Transverse colon (tissue), 4 donors: ENCODE data around the gene EXD2. TPM values are rescaled to one million over a fixed set of nuclear protein-coding genes. Genes with fewer than 3 reads are reported as not detected.
A peak's percentile ranks its signal among the peaks of the same experiment; 100 is the strongest.

Source experiments
- DNase-seq: peaks from one replicate; pipeline ENCODE4 v3.0.0-alpha.2; 2019
- H3K27ac ChIP-seq, 4 donors: fragments of 200-600 bp; sonication (generic); 2 replicates each; pipeline ENCODE4 v1.5.1; 2016 to 2018; ENCODE audit warnings: inconsistent platforms in 4 of 4
- H3K27me3 ChIP-seq: fragments of 200-600 bp; sonication (generic); 2 replicates; pipeline ENCODE4 v1.5.1; 2017; ENCODE audit warnings: inconsistent platforms
- H3K36me3 ChIP-seq, 4 donors: fragments of 200-600 bp; sonication (generic); 2 replicates each; pipeline ENCODE4 v1.5.1; 2017 to 2019; ENCODE audit warnings: inconsistent platforms in 4 of 4
- H3K4me1 ChIP-seq, 4 donors: fragments of 200-600 bp; sonication (generic); 2 replicates each; pipeline ENCODE4 v1.5.1; 2017 to 2020; ENCODE audit warnings: inconsistent platforms in 4 of 4
- H3K4me3 ChIP-seq, 4 donors: fragments of 200-600 bp; sonication (generic); 1 replicate in 1 of 4; 2 replicates in 3 of 4; pipeline versions ENCODE4 v1.5.1 to v1.6.1; 2017 to 2019; ENCODE audit warnings: inconsistent platforms in 4 of 4
- H3K9me3 ChIP-seq, 2 donors: fragments of 200-600 bp; sonication (generic); 2 replicates each; pipeline ENCODE4 v1.5.1; 2017 to 2019; ENCODE audit warnings: inconsistent platforms in 2 of 2
- EP300 ChIP-seq: sonication (generic); formaldehyde crosslinking; IDR thresholded peaks from one replicate; pipeline ENCODE4 v1.6.1; 2017; ENCODE audit warnings: antibody characterized with exemption, low read depth
- POLR2A ChIP-seq: fragments of 450-650 bp; IDR thresholded peaks from one replicate; pipeline ENCODE4 v1.6.1; 2016; ENCODE audit warnings: antibody characterized with exemption, mild to moderate bottlenecking, moderate library complexity
- POLR2AphosphoS5 ChIP-seq, 3 donors: sonication (generic); formaldehyde crosslinking; IDR thresholded peaks; one replicate each; pipeline ENCODE4 v1.6.1; 2016; ENCODE audit warnings: antibody characterized with exemption in 3 of 3
- WGBS, 2 donors: methylation state at CpG; one replicate each; pipeline ENCODE4 v1.1.5; 2018; ENCODE audit warnings: low coverage in 1 of 2; 5-methylcytosine and 5-hydroxymethylcytosine counted together
- in situ Hi-C, 4 donors: fragments of 200-750 bp; cut with MboI; loops; one replicate each; pipeline versions ENCODE4 v1.15.0 to v1.15.1; 2017; ENCODE audit warnings: low sequenced_read_pairs in 3 of 4, low pct_ligation_motif_present in 1 of 4, low pct_unique_long_range_greater_than_20kb in 1 of 4
- intact Hi-C: fragments of 100-400 bp; cut with DNase I; formaldehyde crosslinking; loops from one replicate; pipeline ENCODE4 v1.15.1; 2023; ENCODE audit warnings: low total_unique reads
- total RNA-seq, 4 donors: library from RNA; depleted of rRNA; stranded (reverse); fragments of >200 nt; gene quantifications; one replicate each; pipeline ENCODE4 v1.1.0, GENCODE V29; 2016
- TF ChIP-seq, protein P1 (sequence below), 5 experiments: fragments of 200-600 bp in 3 of 5; fragments of 450-650 bp in 2 of 5; sonication (generic) in 3 of 5; IDR thresholded peaks; 1 replicate in 2 of 5; 2 replicates in 3 of 5; pipeline ENCODE4 v1.5.1; 2016 to 2017; ENCODE audit warnings: antibody characterized with exemption in 5 of 5, inconsistent platforms in 3 of 5, mild to moderate bottlenecking in 2 of 5, moderate library complexity in 1 of 5

The EXD2 gene
- total RNA-seq, 4 donors from 2014 or later: 16.5 to 33.8 (median 22.8) TPM

DNA sequence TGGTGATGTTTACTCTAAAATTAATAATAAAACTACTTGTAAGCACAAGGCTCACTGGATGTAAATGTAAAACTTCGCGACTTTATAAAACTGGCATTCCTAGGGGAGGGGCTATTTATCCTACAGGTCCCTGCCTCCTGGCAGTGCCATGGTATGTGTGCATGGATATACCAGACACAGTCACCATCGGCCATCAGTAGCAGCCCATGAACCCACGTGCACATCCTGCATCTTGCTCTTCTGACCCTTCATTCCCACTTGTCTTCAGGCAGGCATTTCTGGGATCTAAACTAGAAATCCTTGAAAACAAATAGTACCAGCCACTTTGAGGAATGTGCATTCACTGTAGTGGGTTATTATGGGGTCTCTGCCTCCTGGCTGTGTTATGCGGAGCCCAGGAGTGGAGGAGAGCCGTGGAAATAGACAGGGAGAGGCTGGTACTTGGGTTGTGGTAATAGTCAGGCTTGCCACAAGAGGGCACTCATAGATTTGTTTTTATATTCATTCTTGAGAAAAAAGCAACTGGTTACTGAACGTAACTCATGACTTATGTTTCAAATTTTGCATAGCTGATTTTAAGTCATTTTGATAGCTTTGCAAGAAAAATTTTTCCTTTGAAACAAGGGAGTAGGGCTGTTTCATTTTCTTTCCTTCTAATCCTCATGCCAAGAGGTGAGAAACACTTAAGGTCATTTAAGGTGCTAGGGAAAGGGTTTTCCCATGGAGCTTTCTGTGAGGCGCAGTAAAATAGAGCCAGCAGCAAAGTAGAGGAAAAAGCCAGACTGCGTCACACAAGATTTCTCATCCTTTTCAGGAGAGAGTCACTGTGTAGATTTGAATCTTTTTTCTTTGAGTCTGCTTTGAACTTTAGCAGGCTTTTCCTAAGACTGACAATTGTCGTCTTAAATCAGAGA is 51.3 kb downstream of the EXD2 start:
- in situ Hi-C loops (loop anchor here in 2 of 4 donors (25.0 kb wide), 1 partner anchor 220 kb away; no protein-coding TSS in a partner anchor), intact Hi-C loops (no loop called here)
- Histone ChIP-seq H3K4me3 (no peak overlapping the region), H3K27ac (peak overlapping the region in 2 of 4 donors; percentile 36 to 46), H3K9me3 (no peaks in the 10 kb centered on the region), H3K4me1 (peaks cover 0 to 17% (median 4%) of the 10 kb centered on the region in 4 donors), H3K27me3 (no peaks in the 10 kb centered on the region), H3K36me3 (peaks cover 0 to 13% (median 5%) of the 10 kb centered on the region in 4 donors)
- TF ChIP-seq POLR2A: no peak
- TF ChIP-seq, protein P1, sequence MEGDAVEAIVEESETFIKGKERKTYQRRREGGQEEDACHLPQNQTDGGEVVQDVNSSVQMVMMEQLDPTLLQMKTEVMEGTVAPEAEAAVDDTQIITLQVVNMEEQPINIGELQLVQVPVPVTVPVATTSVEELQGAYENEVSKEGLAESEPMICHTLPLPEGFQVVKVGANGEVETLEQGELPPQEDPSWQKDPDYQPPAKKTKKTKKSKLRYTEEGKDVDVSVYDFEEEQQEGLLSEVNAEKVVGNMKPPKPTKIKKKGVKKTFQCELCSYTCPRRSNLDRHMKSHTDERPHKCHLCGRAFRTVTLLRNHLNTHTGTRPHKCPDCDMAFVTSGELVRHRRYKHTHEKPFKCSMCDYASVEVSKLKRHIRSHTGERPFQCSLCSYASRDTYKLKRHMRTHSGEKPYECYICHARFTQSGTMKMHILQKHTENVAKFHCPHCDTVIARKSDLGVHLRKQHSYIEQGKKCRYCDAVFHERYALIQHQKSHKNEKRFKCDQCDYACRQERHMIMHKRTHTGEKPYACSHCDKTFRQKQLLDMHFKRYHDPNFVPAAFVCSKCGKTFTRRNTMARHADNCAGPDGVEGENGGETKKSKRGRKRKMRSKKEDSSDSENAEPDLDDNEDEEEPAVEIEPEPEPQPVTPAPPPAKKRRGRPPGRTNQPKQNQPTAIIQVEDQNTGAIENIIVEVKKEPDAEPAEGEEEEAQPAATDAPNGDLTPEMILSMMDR (IDR thresholded peaks at IDR 0.05): peak; percentile 70 to 88 (median 78)
- peak; percentile 50 for DNase-seq
- WGBS, 2 donors: 48 to 59% methylated on average over 10 of the region's 10 CpGs

DNA sequence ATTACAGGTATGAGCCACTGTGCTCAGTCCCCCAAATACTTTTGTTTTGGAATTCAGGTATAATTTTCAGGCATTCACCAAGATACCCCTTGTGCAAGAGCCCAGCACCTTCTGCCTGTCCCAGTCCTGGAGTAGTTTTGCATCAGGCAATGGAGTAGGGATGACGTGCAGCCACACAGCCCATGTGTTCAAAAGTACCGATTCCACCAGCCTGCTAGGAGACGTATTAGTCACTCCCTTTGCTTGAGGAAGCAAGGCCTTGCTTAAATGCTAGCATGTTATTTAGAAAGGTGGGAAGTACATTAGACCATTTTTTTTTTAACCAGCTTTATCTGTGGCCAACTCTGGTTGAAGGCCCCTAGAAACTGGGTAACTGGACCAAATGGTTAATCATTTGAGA is 53.6 kb downstream of the EXD2 start:
- no peak overlapping the region for H3K27ac ChIP-seq
- no peak for DNase-seq
- 88% methylated on average over 3 of the region's 3 CpGs for WGBS, 2 donors
- no peaks in the 10 kb centered on the region for H3K9me3 ChIP-seq
- H3K27me3 ChIP-seq: no peaks in the 10 kb centered on the region
- H3K4me3 ChIP-seq: no peak overlapping the region
- intact Hi-C loops: no loop called here
- peaks cover 0 to 17% (median 4%) of the 10 kb centered on the region in 4 donors for H3K4me1 ChIP-seq
- in situ Hi-C loops: loop anchor here in 2 of 4 donors (25.0 kb wide), 1 partner anchor 217 kb away; no protein-coding TSS in a partner anchor
- TF ChIP-seq POLR2A (no peak), POLR2AphosphoS5 (IDR thresholded peaks at IDR 0.05) (no peak), EP300 (no peak)
- peaks cover 0 to 4% (median 0%) of the 10 kb centered on the region in 4 donors for H3K36me3 ChIP-seq

DNA sequence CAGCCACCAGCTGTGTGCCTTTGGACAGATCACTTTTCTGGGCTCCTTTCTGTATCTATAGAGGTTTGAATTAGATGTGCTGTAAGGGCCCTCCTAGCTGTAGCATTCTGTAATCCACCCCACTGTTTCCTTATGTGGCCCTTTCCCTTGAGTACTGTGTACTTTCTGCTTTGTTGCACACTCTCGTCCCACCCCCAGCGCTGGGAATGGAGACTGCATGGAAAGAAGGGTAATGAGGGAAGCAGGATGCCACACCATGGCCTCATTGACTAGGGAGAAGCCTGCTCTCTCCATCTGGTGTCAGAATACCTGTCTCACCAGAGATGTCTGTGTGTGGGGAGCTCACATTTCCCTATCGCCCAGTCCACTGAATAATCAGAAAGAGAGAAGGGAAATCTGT is 55.0 kb downstream of the EXD2 start:
- TF ChIP-seq POLR2AphosphoS5 (IDR thresholded peaks at IDR 0.05): no peak
- no peak for TF ChIP-seq EP300
- TF ChIP-seq, protein P1 (IDR thresholded peaks at IDR 0.05): no peak
- TF ChIP-seq POLR2A: no peak
- Histone ChIP-seq H3K27ac (no peak overlapping the region), H3K9me3 (no peaks in the 10 kb centered on the region), H3K4me1 (peaks cover 0 to 15% (median 4%) of the 10 kb centered on the region in 4 donors), H3K36me3 (no peaks in the 10 kb centered on the region), H3K27me3 (no peaks in the 10 kb centered on the region), H3K4me3 (no peak overlapping the region)
- WGBS, 2 donors: 91 to 92% methylated on average over 3 of the region's 3 CpGs
- in situ Hi-C loops: loop anchor here in 2 of 4 donors (25.0 kb wide), 1 partner anchor 216 kb away; no protein-coding TSS in a partner anchor
- DNase-seq: no peak
- intact Hi-C loops: no loop called here

DNA sequence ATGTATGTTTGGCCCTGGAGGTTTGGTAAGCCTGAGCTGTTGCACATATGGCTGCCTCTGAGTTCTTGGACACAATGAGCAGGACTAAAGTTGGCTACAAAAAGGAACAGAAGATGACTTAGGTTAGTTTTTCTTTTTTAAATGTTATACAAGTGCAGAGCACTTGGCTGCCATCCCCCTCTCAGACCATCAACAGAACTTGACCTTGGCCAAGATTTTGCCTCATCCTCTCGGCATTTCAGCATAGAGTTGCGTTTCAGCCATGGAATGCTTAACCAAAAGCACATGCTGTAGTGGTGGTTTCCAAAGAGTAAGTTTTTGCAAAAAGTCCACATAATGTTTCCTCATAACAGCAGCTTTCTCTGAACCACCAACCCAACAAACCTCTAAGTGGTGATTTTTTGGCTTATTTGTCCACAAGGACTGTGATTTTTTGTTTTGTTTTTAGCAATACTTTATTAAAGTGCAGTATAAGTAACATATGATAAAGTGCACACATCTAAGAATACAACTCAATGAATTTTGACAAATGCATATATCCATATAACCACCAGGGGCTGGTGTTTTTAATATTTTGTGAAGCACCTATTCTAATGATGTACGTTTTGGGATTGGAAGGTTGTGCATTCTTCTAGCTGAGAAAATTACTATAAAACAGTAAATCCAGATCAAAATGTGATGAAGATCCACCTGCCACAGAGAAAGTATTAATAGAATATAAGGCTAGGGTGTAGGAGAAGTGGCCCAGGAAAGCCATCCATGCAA is 56.6 kb downstream of the EXD2 start:
- in situ Hi-C loops: loop anchor here in 2 of 4 donors (25.0 kb wide), 1 partner anchor 214 kb away; no protein-coding TSS in a partner anchor
- intact Hi-C loops: no loop called here
- peak; percentile 24 for DNase-seq

More for the DNA sequence above, 56.6 kb downstream of the EXD2 start:
- Histone ChIP-seq H3K36me3 (no peaks in the 10 kb centered on the region), H3K27me3 (no peaks in the 10 kb centered on the region), H3K27ac (peak overlapping the region; percentile 21 to 53 (median 46)), H3K4me1 (peaks cover 0 to under 1% (median 0%) of the 10 kb centered on the region in 4 donors), H3K9me3 (no peaks in the 10 kb centered on the region), H3K4me3 (no peak overlapping the region)
- WGBS, 2 donors: 59 to 73% methylated on average over 3 of the region's 3 CpGs
- TF ChIP-seq EP300: no peak
- TF ChIP-seq POLR2A: no peak
- peak in 2 of 3 donors; percentile 56 to 57 for TF ChIP-seq POLR2AphosphoS5 (IDR thresholded peaks at IDR 0.05)
- TF ChIP-seq, protein P1 (IDR thresholded peaks at IDR 0.05): peak; percentile 11 to 31 (median 20)
